ENCODE data around the gene ADAT3.

- TF ChIP-seq CTCF (IDR thresholded peaks at IDR 0.05) (no peak), POLR2A (IDR thresholded peaks at IDR 0.05) (no peak)
Measured at GRCh38 chr19:1936916-1937610, 31.9 kb downstream of the ADAT3 start.
